ENCODE measurements around the gene INAVA. TPM values are rescaled to one million over a fixed set of nuclear protein-coding genes. Genes with fewer than 3 reads are reported as not detected.

INAVA gene
- total and polyA plus RNA-seq, 2 donors from 2014 or later = 22.1 to 48.8 TPM

GRCh38 chr1:200869753-200870391 is 24.8 kb upstream of the INAVA start:
- Histone ChIP-seq H3K9ac (ENCODE audit: low read length in 3 of 3) (no peak overlapping the region), H3K27me3 (ENCODE audit: control insufficient read depth, insufficient read depth, low read length) (peaks cover 2% of the 10 kb centered on the region), H3K9me3 (ENCODE audit: control insufficient read depth in 2 of 3, insufficient read depth in 1 of 3, low read length in 3 of 3) (no peaks in the 10 kb centered on the region), H3K36me3 (ENCODE audit: control insufficient read depth in 2 of 3, insufficient read depth in 3 of 3, low read length in 3 of 3) (no peaks in the 10 kb centered on the region), H3K4me1 (ENCODE audit: control insufficient read depth in 2 of 3, insufficient read depth in 2 of 3, low read depth in 1 of 3, low read length in 3 of 3) (peaks cover 0 to 9% (median 0%) of the 10 kb centered on the region in 3 donors), H3K27ac (ENCODE audit: low read depth in 2 of 2, low read length in 2 of 2) (no peak overlapping the region), H3K4me3 (ENCODE audit: low read length in 3 of 3) (no peak overlapping the region)
- intact Hi-C loops (cut with DNase I) = no loop called here
- no peak for FAIRE-seq
- TF ChIP-seq CTCF (IDR thresholded peaks at IDR 0.05; ENCODE audit: borderline replicate concordance, extremely low read depth, insufficient read depth) = no peak
- no peak for DNase-seq

- Histone ChIP-seq H3K9ac (ENCODE audit: low read length in 3 of 3) (no peak within 1 kb of the TSS), H3K27ac (ENCODE audit: low read depth in 2 of 2, low read length in 2 of 2) (no peak within 1 kb of the TSS), H3K4me3 (ENCODE audit: low read length in 3 of 3) (peak within 1 kb of the TSS in 1 of 3 donors; percentile 37), H3K36me3 (ENCODE audit: control insufficient read depth in 2 of 3, insufficient read depth in 3 of 3, low read length in 3 of 3) (no peaks in the 10 kb centered on the region), H3K9me3 (ENCODE audit: control insufficient read depth in 2 of 3, insufficient read depth in 1 of 3, low read length in 3 of 3) (no peaks in the 10 kb centered on the region), H3K4me1 (ENCODE audit: control insufficient read depth in 2 of 3, insufficient read depth in 2 of 3, low read depth in 1 of 3, low read length in 3 of 3) (peaks cover 0 to 9% (median 0%) of the 10 kb centered on the region in 3 donors), H3K27me3 (ENCODE audit: control insufficient read depth, insufficient read depth, low read length) (peaks cover 2% of the 10 kb centered on the region)
- no peak for TF ChIP-seq CTCF (IDR thresholded peaks at IDR 0.05; ENCODE audit: borderline replicate concordance, extremely low read depth, insufficient read depth)
- intact Hi-C loops (cut with DNase I) = no loop called here
- FAIRE-seq (no peak), DNase-seq (no peak)
These were observed 22.1 kb upstream of the INAVA start, which contains the start of gene GPR25 for GRCh38 chr1:200872446-200873115. GPR25 (plus strand) TSS chr1:200872981; CDS start chr1:200873038, 57 bp downstream.

GRCh38 chr1:200873116-200873670 is 21.5 kb upstream of the INAVA start:
- peak in 4 of 5 donors; percentile 63 to 74 (median 68) for DNase-seq
- Histone ChIP-seq H3K27ac (ENCODE audit: low read depth in 2 of 2, low read length in 2 of 2) (no peak overlapping the region), H3K4me3 (ENCODE audit: low read length in 3 of 3) (peak overlapping the region in 1 of 3 donors; percentile 37), H3K9me3 (ENCODE audit: control insufficient read depth in 2 of 3, insufficient read depth in 1 of 3, low read length in 3 of 3) (no peaks in the 10 kb centered on the region), H3K36me3 (ENCODE audit: control insufficient read depth in 2 of 3, insufficient read depth in 3 of 3, low read length in 3 of 3) (no peaks in the 10 kb centered on the region), H3K9ac (ENCODE audit: low read length in 3 of 3) (no peak overlapping the region), H3K27me3 (ENCODE audit: control insufficient read depth, insufficient read depth, low read length) (peaks cover 2% of the 10 kb centered on the region), H3K4me1 (ENCODE audit: control insufficient read depth in 2 of 3, insufficient read depth in 2 of 3, low read depth in 1 of 3, low read length in 3 of 3) (peaks cover 0 to 9% (median 0%) of the 10 kb centered on the region in 3 donors)
- no peak for TF ChIP-seq CTCF (IDR thresholded peaks at IDR 0.05; ENCODE audit: borderline replicate concordance, extremely low read depth, insufficient read depth)
- no peak for FAIRE-seq
- intact Hi-C loops (cut with DNase I) = no loop called here

Data from kidney (tissue), 14 donors.